Ectodermal cell (in vitro differentiated cells): Measurements from ENCODE around the gene ZBTB43.
"Not testable (repeated sequence)": the region's sequence is repeated elsewhere in the genome, so short reads cannot be mapped to it uniquely, and the experiment has no call there.

Experiments used
- H3K27ac ChIP-seq: 2 replicates; pipeline ENCODE4 v1.7.0; 2013; ENCODE audit warnings: mild to moderate bottlenecking, low read depth, low read length; ENCODE audit not compliant: insufficient read depth, poor library complexity, severe bottlenecking
- H3K27me3 ChIP-seq: 2 replicates; pipeline ENCODE4 v1.7.0; 2013; ENCODE audit warnings: mild to moderate bottlenecking, low read length; ENCODE audit not compliant: insufficient read depth, control insufficient read depth, poor library complexity, severe bottlenecking
- H3K36me3 ChIP-seq: one replicate; pipeline ENCODE4 v1.7.0; 2013; ENCODE audit warnings: low read length; ENCODE audit not compliant: control insufficient read depth, insufficient read depth
- H3K4me1 ChIP-seq: one replicate; pipeline ENCODE4 v1.7.0; 2013; ENCODE audit warnings: low read length; ENCODE audit not compliant: control insufficient read depth, insufficient read depth
- H3K4me3 ChIP-seq: 2 replicates; pipeline ENCODE4 v1.7.0; 2013; ENCODE audit warnings: low read depth, low read length, control low read depth; ENCODE audit not compliant: insufficient read depth
- H3K9me3 ChIP-seq: 2 replicates; pipeline ENCODE4 v1.7.0; 2013; ENCODE audit warnings: mild to moderate bottlenecking, low read length, moderate library complexity; ENCODE audit not compliant: control insufficient read depth
- WGBS, 2 experiments: methylation state at CpG; one replicate each; pipeline ENCODE4 v1.1.7; 2013; ENCODE audit warnings: missing lambda C conversion rate in 2 of 2; 5-methylcytosine and 5-hydroxymethylcytosine counted together

ZBTB43 gene

DNA sequence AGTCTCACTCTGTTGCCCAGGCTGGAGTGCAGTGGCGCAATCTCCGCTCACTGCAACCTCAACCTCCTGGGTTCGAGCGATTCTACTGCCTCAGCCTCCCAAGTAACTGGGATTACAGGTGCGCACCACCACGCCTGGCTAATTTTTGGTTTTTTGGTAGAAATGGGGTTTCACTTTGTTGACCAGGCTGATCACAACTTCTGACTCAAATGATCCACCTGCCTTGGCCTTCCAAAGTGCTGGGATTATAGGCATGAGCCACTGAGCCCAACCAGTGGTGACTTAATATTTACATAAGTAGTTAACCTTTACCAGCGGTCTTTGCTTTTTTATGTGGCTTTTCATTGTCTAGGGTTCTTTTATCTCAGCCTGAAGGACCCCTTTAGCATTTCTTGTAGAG is 19.2 kb downstream of the ZBTB43 start:
- not testable (repeated sequence) for H3K27me3 ChIP-seq, H3K4me3 ChIP-seq, H3K27ac ChIP-seq, H3K4me1 ChIP-seq, H3K9me3 ChIP-seq
- WGBS, 2 experiments: 90 to 95% methylated on average over 7 of the region's 7 CpGs
- H3K36me3 ChIP-seq: peaks cover 11% of the 10 kb centered on the region

DNA sequence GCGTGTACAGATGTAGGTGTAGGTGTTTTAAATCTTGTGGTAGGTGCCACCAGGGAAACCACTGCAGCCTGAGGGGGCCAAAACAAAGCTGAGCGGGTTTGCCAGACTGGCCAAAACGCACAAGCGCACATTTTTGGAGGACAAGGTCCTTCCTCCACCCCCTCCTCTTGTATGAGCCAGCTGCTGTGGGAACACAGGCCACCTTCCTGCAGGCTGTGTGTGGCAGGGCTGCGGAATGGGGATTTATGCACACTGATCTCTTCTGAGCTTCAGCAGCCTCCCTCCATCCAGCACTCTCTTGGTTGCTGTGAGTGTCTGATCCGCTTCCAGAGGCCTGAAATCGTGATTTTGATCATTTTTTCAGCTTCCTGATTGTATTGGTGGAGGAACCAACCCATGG is 22.4 kb downstream of the ZBTB43 start:
- no peak overlapping the region for H3K4me3 ChIP-seq
- H3K9me3 ChIP-seq: no peaks in the 10 kb centered on the region
- H3K27me3 ChIP-seq: no peaks in the 10 kb centered on the region
- H3K4me1 ChIP-seq: no peaks in the 10 kb centered on the region
- peaks cover 2% of the 10 kb centered on the region for H3K36me3 ChIP-seq
- WGBS, 2 experiments: 97% methylated on average over 7 of the region's 7 CpGs
- H3K27ac ChIP-seq: no peak overlapping the region

- Histone ChIP-seq H3K36me3 (peaks cover 11% of the 10 kb centered on the region), H3K9me3 (no peaks in the 10 kb centered on the region), H3K4me1 (no peaks in the 10 kb centered on the region), H3K27me3 (no peaks in the 10 kb centered on the region), H3K27ac (no peak overlapping the region), H3K4me3 (no peak overlapping the region)
- 100% methylated on average over 1 of the region's 1 CpG; no CpG with 5 or more reads in 1 of the 2 experiments for WGBS, 2 experiments
These were observed 24.2 kb downstream of the ZBTB43 start for GRCh38 chr9:126829035-126829434.

- Histone ChIP-seq H3K9me3 (no peaks in the 10 kb centered on the region), H3K27me3 (no peaks in the 10 kb centered on the region), H3K4me1 (no peaks in the 10 kb centered on the region), H3K36me3 (peaks cover 11% of the 10 kb centered on the region), H3K4me3 (no peak overlapping the region), H3K27ac (no peak overlapping the region)
- WGBS, 2 experiments: 90 to 93% methylated on average over 3 of the region's 3 CpGs
These were observed 26.0 kb downstream of the ZBTB43 start for GRCh38 chr9:126830827-126831226.

DNA sequence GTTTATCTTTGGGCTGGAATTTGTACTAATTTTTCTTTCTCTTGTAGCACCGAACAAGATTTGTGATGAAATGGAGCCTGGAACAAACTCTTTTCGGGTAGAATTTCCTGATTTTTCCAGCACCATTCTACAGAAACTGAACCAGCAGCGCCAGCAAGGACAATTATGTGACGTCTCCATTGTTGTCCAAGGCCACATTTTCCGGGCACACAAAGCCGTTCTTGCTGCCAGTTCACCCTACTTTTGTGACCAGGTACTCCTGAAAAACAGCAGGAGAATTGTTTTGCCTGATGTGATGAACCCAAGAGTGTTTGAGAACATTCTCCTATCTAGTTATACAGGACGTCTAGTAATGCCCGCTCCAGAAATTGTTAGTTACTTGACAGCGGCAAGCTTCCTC is 27.6 kb downstream of the ZBTB43 start:
- H3K9me3 ChIP-seq: no peaks in the 10 kb centered on the region

DNA sequence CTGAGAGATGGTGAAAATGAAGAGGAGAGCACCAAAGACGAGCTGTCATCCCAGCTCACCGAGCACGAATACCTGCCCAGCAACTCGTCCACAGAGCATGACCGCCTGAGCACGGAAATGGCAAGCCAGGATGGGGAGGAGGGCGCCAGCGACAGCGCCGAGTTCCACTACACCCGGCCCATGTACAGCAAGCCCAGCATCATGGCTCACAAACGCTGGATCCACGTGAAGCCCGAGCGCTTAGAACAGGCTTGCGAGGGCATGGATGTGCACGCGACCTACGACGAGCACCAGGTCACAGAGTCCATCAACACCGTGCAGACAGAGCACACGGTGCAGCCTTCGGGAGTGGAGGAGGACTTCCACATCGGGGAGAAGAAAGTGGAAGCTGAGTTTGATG is 28.2 kb downstream of the ZBTB43 start:
- Histone ChIP-seq H3K36me3 (peaks cover 11% of the 10 kb centered on the region), H3K4me1 (no peaks in the 10 kb centered on the region), H3K27ac (no peak overlapping the region), H3K4me3 (no peak overlapping the region), H3K9me3 (no peaks in the 10 kb centered on the region), H3K27me3 (no peaks in the 10 kb centered on the region)
- WGBS, 2 experiments: 95 to 98% methylated on average over 24 of the region's 24 CpGs

More for the DNA sequence above, 27.6 kb downstream of the ZBTB43 start:
- Histone ChIP-seq H3K36me3 (peaks cover 11% of the 10 kb centered on the region), H3K4me1 (no peaks in the 10 kb centered on the region), H3K4me3 (no peak overlapping the region), H3K27me3 (no peaks in the 10 kb centered on the region), H3K27ac (no peak overlapping the region)
- WGBS, 2 experiments: 95% methylated on average over 9 of the region's 9 CpGs

- no peaks in the 10 kb centered on the region for H3K4me1 ChIP-seq
- H3K9me3 ChIP-seq: no peaks in the 10 kb centered on the region
- no peak overlapping the region for H3K4me3 ChIP-seq
- H3K36me3 ChIP-seq: peaks cover 11% of the 10 kb centered on the region
- H3K27ac ChIP-seq: no peak overlapping the region
- WGBS, 2 experiments: 93 to 94% methylated on average over 8 of the region's 8 CpGs
- no peaks in the 10 kb centered on the region for H3K27me3 ChIP-seq
These were observed 29.0 kb downstream of the ZBTB43 start for GRCh38 chr9:126833710-126834345.

DNA sequence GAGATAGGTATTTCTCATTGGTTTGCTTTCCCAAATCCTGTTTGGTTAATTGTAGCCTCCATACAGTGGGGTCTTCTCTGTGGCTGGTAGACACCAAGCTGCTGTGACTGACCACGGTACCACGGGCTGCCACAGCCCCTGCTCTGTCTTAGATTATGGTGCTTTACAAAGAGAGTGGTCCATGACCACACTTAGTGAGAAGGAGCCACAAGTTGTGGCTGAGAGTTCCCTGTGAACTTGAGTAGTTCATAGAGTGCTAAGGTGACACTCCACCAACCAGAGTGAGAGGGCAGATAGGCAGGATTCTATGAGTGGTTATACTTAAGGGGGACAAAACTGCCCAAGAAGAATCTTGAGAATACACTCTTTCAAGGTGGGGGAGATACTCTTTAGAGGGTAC is 29.8 kb downstream of the ZBTB43 start:
- Histone ChIP-seq H3K9me3 (no peaks in the 10 kb centered on the region), H3K27me3 (no peaks in the 10 kb centered on the region), H3K4me1 (no peaks in the 10 kb centered on the region), H3K4me3 (no peak overlapping the region), H3K27ac (no peak overlapping the region), H3K36me3 (peaks cover 11% of the 10 kb centered on the region)
- WGBS, 2 experiments: 98% methylated on average over 2 of the region's 2 CpGs

- peaks cover 11% of the 10 kb centered on the region for H3K36me3 ChIP-seq
- 93 to 100% methylated on average over 1 of the region's 2 CpGs for WGBS, 2 experiments
- no peaks in the 10 kb centered on the region for H3K9me3 ChIP-seq
These were observed 31.4 kb downstream of the ZBTB43 start for GRCh38 chr9:126836216-126836615.

GRCh38 chr9:126838055-126838811 is 33.4 kb downstream of the ZBTB43 start:
- Histone ChIP-seq H3K27me3 (no peaks in the 10 kb centered on the region), H3K4me3 (no peak overlapping the region), H3K36me3 (peaks cover 7% of the 10 kb centered on the region), H3K27ac (no peak overlapping the region), H3K4me1 (no peaks in the 10 kb centered on the region), H3K9me3 (no peaks in the 10 kb centered on the region)
- 92 to 93% methylated on average over 7 of the region's 7 CpGs for WGBS, 2 experiments

More at GRCh38 chr9:126836216-126836615, 31.4 kb downstream of the ZBTB43 start:
- Histone ChIP-seq H3K27me3 (no peaks in the 10 kb centered on the region), H3K4me1 (no peaks in the 10 kb centered on the region), H3K4me3 (no peak overlapping the region), H3K27ac (no peak overlapping the region)
